Limb (tissue), 2 donors: Measurements from ENCODE around the gene SPTAN1.
"Not testable (repeated sequence)": the region's sequence is repeated elsewhere in the genome, so short reads cannot be mapped to it uniquely, and the experiment has no call there.

Source experiments
- DNase-seq, 2 donors: peaks; one replicate each; pipeline ENCODE4 v3.0.0-alpha.2; 2016; ENCODE audit errors: extremely low spot score in 2 of 2

SPTAN1 gene

DNA sequence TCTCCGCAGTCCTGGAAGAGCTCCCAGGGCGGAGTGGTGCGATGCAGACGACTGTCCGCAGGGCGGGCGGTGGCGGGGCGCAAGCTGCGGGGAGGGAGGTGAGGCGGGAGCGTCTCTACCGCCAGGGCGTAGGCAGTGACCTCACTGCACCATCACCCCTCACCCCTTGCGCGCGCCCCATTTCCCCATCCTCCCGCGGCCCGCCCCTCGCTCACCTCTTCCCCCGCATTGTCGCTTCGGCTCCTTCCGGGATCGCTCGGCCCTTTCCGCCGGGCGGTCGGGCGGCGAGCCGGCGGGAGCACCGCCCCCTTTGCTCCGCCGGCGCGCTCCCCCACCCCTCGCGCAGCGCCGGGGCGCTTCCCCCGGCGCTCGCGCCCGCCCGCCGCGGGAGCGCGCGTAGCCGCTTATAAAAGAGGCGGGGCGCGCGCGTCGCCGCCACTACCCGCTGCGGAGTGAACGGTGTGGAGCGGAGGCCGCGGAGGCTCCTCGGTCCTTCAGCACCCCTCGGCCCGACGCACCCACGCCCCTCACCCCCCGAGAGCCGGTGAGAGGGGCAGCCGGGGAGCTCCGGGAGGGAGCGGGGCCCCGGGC is at the start of gene SPTAN1:
Gene SPTAN1, plus strand, starts transcription at position 435 of the 591 bp plus-strand sequence. CDS start 14,154 bp downstream, outside the sequence.
- DNase-seq = peak; percentile 95

DNA sequence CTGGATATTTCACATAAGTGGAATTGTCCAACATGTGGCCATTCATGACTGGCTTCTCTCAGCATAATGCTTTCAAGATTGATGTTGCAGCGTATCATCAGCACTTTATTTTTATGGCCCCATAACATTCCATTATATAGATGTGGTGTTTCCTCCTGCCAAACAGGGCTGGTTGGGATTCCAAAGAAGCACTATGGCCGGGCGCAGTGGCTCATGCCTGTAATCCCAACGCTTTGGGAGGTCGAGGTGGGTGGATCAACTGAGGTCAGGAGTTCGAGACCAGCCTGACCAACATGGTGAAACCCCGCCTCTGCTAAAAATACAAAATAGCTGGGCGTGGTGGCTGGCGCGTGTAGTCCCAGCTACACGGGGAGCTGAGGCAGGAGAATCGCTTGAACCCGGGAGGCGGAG is 49.0 kb upstream of the SPTAN1 start:
- peak in 1 of 2 donors; percentile 18 for DNase-seq

DNA sequence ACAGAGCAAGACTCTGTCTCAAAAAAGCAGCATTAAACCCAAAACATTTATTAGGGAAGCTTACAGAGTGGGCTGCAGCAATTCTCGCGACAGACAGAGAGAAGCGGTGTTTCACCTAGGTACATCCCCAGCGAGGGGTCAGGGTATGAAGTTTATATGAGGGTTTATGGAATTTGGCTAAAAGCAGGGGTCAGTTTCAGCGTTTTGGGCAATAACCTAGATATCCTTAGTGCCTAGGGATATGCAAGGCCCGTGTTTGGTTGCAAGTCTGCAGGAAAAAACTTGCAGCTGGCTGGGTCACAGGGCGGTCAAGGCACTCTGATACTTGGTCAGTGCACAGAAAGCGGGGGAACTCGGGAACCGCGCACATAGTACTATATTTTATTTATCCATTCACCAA is 48.5 kb upstream of the SPTAN1 start:
- no peak for DNase-seq

DNA sequence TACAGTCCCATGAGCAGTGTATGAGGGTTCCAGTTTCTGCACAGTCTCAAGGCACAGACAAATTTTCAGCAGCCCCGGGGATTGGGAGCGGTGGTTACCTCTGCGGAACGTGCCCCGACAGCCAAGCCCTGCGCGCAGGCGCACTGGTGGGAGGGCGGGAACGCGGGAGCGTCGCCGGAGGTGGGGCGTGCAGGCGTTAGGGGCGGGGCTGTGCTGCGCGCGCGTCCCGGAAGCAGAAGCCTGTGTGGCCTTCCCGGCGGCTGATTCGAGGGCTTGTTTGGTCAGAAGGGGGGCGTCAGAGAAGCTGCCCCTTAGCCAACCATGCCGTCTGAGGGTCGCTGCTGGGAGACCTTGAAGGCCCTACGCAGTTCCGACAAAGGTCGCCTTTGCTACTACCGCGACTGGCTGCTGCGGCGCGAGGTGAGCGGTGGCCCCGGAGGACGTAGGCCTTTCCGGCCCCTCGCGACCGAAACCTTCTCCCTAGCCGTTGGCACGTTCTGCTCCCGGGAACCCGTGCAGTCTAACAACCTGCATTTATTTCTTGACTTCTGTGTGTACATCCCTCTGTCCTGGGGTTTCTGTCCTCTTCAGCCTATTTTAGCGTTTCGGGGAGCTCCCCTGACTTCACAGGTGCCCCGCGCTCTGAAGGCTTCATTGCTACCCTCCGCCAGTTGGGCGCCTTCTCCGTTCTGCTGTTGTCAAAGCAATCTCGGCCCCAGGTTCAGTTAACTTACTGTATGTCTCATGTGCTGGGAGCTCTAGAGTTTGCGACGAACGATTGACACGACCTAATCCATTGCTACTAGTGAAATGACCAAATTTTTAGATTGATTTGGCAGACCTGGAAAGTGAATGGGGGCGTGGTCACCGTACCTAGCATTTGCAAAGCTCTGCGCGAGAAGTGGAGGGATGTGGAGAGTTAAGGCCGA is 47.6 kb upstream of the SPTAN1 start, which contains the start of gene GLE1:
Gene GLE1, plus strand, starts transcription at position 235 of the 929 bp plus-strand sequence. Its CDS starts 87 bp downstream, at position 322.
- DNase-seq = peak; percentile 96 to 98

DNA sequence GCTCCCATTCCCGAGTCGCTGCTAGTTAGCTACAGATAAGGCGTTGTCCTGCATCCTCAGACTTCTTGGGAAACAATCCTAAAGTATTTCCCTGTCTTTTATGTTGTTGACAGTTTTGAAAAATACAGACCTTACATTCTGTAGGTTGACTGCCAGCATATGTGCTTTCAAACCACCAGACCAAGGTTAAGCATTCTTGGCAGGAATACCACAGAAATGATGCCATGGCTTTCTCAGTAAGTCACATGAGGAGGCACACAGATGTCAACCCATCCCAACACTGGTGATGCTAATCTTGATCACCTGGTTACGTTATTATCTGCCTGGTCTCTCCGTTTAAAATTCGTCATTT is 47.0 kb upstream of the SPTAN1 start:
- DNase-seq = no peak

DNA sequence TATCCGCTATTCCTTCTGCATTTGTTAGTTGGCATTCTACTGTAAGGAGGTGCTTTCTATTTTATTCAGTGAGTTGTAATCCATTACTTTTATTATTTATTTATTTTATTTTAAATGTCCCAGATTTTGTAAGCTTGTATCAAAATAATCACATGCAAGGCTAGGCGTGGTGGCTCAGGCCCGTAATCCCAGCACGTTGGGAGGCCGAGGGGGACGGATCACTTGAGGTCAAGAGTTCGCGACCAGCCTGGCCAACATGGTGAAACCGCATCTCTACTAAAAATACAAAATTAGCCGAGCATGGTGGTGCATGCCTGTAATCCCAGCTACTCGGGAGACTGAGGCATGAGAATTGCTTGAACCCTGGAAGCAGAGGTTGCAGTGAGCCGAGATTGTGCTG is 46.5 kb upstream of the SPTAN1 start:
- not testable (repeated sequence) for DNase-seq

DNA sequence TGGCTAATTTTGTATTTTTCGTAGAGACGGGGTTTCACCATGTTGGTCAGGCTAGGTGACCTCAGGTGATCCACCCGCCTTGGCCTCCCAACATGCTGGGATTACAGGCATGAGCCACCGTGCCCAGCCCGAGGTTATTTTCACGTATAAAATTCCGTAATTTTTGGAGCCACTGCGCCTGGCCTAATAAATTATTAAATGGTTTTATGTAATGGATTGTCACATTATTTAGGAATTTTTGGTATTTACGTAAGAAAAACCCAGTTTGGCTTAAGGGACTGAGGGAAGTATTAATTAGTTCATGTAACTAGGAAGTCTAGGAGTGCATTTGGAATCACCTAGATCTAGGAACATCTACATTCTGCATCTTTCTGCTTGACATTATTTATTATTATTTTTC is 39.6 kb upstream of the SPTAN1 start:
- no peak for DNase-seq

DNA sequence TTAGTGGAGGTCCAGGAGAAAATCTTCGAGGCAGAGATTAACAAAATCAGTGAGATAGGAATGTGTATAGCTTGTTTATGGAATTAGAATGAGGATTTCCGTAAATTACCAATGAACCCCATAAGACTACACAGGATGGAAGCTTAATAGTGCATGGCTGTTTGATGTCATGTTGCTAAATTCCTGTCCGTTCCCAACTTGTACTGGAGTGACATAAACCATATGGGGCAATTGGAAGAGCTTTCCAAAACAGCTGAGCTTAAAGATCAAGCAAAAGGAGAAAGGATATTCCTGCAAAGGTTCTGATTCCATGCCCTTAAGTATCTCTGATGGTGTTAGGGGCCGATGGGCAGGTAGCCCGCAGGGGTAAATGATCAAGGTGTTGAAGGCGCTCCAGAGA is 30.4 kb upstream of the SPTAN1 start:
- DNase-seq = no peak

DNA sequence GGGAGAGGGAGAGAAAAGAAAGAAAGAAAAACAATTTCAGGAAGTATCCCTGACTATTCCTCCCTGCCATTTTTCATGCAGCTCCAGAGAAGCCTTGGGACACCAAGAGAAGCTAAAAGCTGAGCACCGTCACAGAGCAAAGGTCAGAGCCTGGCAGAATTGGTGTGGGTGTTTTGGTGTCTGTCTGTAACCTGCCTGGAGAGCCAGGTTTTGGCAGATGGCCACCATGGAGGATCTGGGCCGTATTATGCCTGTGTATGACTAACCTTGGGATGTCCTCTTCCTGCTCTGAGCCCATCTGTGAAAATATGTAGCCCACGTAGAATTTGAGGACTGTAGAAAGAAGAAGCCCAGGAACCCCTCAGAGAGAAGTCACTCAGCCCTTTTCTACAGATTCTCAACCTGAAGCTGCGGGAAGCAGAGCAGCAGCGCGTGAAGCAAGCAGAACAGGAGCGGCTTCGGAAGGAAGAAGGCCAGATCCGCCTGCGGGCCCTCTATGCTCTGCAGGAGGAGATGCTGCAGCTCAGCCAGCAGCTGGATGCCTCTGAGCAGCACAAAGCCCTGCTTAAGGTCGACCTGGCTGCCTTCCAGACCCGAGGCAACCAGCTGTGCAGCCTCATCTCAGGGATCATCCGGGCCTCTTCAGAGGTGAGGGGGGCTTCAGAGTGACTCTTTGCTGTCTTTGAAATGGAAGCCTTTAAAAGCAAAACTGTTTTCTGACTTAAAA is 29.0 kb upstream of the SPTAN1 start:
- peak; percentile 60 to 64 for DNase-seq

DNA sequence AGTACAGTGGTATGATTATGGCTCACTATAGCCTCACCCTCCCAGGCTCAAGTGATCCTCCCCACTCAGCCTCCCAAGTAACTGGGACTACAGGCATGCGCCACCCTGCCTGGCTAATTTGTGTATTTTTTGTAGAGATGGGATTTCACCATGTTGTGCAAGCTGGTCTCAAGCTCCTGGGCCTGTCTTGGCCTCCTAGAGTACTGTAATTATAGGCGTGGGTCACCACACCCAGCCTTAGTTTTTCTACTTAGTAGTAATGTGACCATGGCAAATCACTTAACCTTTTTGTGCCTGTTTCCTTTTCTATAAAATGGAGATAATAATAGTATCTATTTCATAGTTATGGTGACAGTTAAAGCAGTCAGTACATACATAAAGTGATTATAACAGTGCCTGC is 25.7 kb upstream of the SPTAN1 start:
- no peak for DNase-seq

DNA sequence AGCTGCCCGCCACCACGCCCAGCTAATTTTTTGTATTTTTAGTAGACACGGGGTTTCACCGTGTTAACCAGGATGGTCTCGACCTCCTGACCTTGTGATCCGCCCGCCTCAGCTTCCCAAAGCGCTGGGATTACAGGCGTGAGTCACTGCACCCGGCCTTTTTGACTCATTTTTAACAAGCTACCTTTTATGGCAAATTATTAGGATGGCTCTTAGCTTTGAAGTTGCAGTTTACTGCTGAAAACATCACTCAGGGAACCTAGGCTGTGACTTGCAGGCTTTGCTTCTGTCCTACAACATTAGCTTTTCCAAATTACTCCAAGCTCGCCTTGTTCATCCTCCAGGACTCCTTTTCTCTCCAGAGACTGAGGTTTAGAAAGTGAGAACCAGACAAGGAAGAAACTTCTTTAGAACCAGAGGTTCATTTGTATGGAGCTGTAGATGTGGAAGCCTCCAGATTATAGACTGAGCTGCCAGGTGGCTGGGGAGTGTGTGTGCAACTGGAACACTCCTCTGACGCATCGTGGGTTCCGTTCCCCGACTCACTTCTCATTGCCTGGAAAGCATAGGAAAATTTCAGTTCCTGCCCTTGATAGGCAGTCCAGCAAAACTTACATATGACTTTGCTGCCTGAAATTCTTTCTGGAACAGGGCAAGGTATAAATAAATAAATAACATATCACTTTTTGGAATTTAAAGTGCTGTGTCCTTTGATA is 23.8 kb upstream of the SPTAN1 start:
- no peak for DNase-seq

DNA sequence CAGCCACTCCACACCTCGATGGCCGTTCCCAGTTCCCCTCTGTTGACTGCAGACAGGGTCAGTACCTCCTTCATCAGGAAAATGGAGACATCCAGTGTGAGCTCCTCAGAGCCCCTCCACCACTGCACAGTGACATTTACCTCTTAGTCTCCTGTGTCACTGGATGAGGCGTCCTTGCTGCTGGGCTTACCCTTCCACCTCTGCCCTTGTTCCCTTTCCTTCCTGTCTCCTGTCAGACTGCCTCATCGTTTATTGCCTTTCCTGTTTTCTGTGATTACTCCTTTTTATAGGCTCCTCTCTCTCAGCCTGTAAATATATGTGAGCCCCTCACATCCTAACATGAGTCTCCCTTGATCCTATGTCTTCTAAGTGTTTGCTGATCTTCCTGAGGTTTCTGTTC is 23.2 kb upstream of the SPTAN1 start:
- DNase-seq = no peak

DNA sequence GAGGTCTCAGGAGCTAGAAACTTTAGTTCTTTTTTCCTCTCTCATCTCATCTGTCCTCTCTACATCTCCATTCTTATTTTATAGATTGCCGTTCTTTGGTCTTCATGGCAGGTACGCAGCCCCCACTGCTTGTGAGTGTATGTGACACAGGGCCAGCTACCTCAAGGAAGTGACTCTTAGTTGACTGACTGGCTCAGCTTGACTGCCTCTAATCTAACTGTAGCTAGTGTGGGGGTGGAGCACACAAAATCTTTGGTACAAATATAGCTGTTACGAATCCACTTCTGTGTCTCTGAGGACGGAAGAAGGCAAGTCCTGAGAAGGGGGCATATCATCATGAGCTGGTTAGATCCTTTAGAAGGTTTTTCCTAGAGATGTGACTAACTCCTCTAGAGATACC is 19.8 kb upstream of the SPTAN1 start:
- no peak for DNase-seq

DNA sequence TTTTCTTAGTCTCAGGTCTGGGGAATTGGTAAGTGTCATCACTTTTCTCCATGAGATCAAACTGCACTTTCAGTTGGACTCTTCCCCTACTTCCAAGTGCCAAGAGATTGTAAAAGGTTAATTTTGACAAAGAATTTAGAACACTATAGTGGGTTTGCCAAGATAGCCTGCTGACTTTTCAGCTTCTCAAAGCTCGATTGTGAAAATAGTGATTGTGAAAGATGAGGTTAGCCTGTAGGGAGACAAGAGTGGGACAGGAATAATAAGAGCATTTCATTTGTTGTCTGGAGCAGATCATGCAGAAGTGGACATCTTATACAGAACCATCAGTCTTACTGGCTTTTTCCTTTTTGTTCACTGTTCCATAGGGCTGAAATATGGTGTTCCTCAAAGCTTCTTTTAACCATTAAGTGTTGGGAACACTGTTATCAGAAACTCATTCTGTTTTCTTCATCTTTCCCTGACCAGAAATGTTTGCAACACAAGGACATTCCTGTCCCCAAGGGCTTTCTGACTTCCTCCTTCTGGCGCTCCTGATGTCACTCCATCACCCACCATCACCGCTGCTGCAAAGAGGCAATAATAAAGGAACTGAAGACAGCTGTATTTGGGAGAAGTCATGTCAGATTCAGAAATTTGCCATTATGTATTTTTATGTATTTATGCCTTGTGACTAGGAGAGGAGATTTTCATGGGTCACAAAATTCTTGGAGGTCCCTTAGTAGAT is 11.6 kb upstream of the SPTAN1 start:
- no peak for DNase-seq

DNA sequence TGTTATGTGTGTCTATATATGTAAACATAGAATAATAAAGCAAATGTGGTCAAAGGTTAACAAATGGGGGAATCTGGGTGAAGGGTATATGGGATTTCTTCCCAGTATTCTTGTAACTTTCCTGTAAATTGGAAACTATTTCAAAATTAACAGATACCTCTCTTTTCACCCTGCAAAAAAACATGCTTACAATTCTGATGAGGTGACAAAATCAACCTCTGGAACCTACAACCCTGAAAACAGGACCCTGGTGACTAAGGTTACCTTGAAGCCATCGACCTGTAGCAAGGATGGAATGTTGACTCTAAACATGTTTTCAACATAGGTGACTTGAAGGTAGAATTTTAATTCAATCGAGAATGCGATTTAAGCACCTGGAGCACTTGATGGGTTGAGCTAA is 5.9 kb upstream of the SPTAN1 start:
- DNase-seq = no peak

DNA sequence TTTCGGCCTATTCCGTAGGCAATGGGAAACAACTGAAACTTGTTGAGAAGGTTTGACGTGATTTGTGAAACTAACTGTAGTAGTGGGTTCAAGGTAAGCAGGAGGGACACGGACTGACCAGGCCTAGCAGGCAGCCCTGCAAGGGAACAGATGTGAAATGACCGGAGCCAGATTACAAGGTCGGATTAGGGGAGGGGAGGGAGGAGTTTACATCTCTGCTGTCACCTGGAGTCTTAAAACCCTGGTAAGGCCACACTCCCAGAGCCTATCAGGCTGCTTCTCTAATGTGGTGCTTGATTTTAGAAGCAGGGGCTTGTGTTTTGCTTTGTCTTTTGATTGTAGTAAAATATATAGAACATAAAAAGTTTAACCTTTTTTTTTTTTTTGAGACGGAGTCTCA is 3.5 kb upstream of the SPTAN1 start:
- no peak for DNase-seq

DNA sequence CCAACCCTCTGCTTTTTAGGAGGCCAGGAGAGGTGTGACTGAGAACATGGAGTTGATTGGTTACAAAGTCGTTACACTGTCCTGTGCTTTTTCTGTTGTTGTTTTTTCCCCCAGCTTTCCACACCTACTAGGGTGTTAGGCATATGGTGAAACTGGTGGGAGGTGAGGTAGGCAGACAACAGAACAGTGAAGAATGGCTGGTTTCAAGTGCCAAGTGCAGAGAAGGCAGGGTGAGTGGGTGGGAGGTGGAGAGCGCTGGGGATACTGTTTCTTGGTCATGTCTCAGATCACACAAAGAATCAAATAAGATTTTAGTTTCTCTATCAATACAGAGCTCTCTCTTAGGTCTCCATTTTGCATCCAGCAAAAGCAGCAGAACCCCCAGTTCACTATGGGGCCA is 2.2 kb upstream of the SPTAN1 start:
- no peak for DNase-seq

DNA sequence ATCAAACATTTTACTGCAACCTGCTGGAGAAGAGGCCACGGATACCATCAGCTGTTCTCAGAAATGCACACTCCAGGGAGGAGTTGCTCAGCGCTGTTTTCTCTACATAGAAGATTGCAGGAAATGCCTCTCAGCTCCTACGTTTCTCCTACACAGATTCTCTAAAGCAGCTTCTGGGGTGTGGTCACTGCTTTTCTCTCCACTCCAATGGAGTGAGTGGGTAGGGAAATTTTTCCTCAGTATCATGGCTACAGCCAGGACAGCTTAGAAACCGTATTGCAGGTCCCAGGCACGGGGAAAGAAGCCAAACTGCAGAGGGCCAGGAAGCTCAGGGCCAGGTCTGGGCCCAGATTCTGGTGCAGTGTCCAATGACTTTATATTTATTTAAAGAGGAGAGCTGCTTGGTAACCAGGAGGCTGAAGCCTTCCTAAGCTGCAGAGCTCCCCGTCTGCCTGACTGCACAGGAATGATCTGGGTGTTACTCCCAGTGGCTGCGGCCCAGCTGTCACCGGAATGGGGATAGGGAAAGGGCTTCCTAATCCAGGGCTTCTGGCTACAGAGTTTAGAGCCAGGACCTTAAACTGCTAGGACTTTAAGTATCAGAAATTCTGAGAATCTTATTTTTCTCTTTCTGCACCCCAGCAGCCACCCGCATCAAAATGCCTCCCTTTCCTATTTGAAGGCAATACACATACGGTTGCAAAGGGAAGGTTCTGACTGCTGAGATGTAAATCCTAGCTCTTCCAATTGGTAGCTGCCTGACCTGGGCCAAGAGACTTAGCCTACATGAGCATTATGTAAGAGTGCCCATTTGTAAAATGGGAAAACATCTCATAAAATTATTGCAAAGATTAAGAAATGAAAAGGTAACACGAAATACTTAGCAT is 1.4 kb upstream of the SPTAN1 start:
- peak; percentile 34 to 42 for DNase-seq

DNA sequence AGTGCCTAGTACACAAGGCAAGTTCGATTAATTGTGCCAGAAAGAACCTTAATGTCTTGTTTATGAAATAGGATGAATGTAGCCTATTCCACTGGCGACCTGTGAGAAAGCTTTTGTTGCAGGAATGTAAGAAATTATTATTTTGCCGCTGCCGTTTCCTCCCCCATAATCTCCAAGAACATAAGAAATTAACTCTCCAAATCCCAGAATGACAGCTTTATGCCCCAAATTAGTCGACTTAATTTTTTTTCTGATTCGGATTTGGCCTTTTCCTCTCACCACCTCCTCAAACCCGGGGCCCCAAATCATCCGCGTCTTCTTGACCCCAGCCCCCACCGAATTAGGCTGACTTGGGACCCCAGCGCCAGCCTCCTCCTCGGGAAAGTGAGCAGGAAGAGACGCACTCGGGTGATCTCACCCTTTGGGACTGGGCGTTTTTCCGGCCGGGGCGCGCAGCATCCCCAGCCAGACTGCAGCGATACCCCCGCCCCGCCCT is 682 bp upstream of the SPTAN1 start:
- no peak for DNase-seq
